GM23338 (cell line): ENCODE data around the gene DGKH. TPM values are rescaled to one million over a fixed set of nuclear protein-coding genes. Genes with fewer than 3 reads are reported as not detected.
"Not testable (repeated sequence)": the region's sequence is repeated elsewhere in the genome, so short reads cannot be mapped to it uniquely, and the experiment has no call there.

Experiments
- ATAC-seq: fragments of 200-7000 bp; cut with Tn5 transposase; 3 replicates; pipeline ENCODE4 v1.9.1; 2020
- DNase-seq: peaks from one replicate; pipeline ENCODE4 v3.0.0-alpha.2; 2015; ENCODE audit warnings: low spot score
- H2AFZ ChIP-seq: fragments of 200-600 bp; sonication (generic); 2 replicates; pipeline ENCODE4 v1.8.0; 2016; ENCODE audit warnings: antibody characterized with exemption, mild to moderate bottlenecking, moderate library complexity
- H3F3A ChIP-seq: fragments of 200-600 bp; sonication (generic); replicated peaks from 2 replicates; pipeline ENCODE4 v1.8.0; 2017; ENCODE audit warnings: antibody characterized with exemption, mixed run types, low read depth
- H3K27ac ChIP-seq: fragments of 200-600 bp; sonication (generic); 2 replicates; pipeline ENCODE4 v1.6.1; 2016; ENCODE audit warnings: low read depth
- H3K27me3 ChIP-seq: fragments of 200-600 bp; sonication (generic); 2 replicates; pipeline ENCODE4 v1.8.0; 2016; ENCODE audit warnings: mild to moderate bottlenecking, mixed run types, moderate library complexity; ENCODE audit not compliant: insufficient read depth
- H3K36me3 ChIP-seq: fragments of 200-600 bp; sonication (generic); 2 replicates; pipeline ENCODE4 v1.8.0; 2016; ENCODE audit warnings: mild to moderate bottlenecking; ENCODE audit not compliant: insufficient read depth
- H3K4me1 ChIP-seq: fragments of 200-600 bp; sonication (generic); 2 replicates; pipeline ENCODE4 v1.8.0; 2016; ENCODE audit warnings: mild to moderate bottlenecking, moderate library complexity; ENCODE audit not compliant: insufficient read depth
- H3K4me2 ChIP-seq: fragments of 200-600 bp; sonication (generic); 2 replicates; pipeline ENCODE4 v1.7.1; 2017; ENCODE audit warnings: mixed run types
- H3K4me3 ChIP-seq: fragments of 200-600 bp; sonication (generic); 2 replicates; pipeline ENCODE4 v1.6.1; 2016; ENCODE audit warnings: mixed run types
- H3K79me2 ChIP-seq: fragments of 200-600 bp; sonication (generic); replicated peaks from 2 replicates; pipeline ENCODE4 v1.8.0; 2017; ENCODE audit warnings: mild to moderate bottlenecking; ENCODE audit not compliant: insufficient read depth
- H3K9me2 ChIP-seq: fragments of 200-600 bp; sonication (generic); 2 replicates; pipeline ENCODE4 v1.8.0; 2017; ENCODE audit not compliant: insufficient read depth
- H4K20me1 ChIP-seq: fragments of 200-600 bp; sonication (generic); replicated peaks from 2 replicates; pipeline ENCODE4 v1.8.0; 2017; ENCODE audit warnings: mild to moderate bottlenecking; ENCODE audit not compliant: insufficient read depth
- H3K27ac Mint-ChIP-seq: 2 replicates; pipeline ENCODE4 v1.8.0; 2020; ENCODE audit warnings: inconsistent platforms, mild to moderate bottlenecking, moderate library complexity, mixed read lengths
- H3K27me3 Mint-ChIP-seq: 3 replicates; pipeline ENCODE4 v1.8.0; 2022; ENCODE audit warnings: low read depth, mild to moderate bottlenecking, moderate library complexity, mixed read lengths, inconsistent platforms; ENCODE audit not compliant: insufficient read depth, poor library complexity
- H3K36me3 Mint-ChIP-seq: 3 replicates; pipeline ENCODE4 v1.8.0; 2021; ENCODE audit warnings: low read depth, mild to moderate bottlenecking, inconsistent platforms, moderate library complexity, mixed read lengths
- H3K4me1 Mint-ChIP-seq: 3 replicates; pipeline ENCODE4 v1.8.0; 2020; ENCODE audit warnings: mild to moderate bottlenecking, inconsistent platforms, mixed read lengths
- H3K4me3 Mint-ChIP-seq: 3 replicates; pipeline ENCODE4 v1.8.0; 2021; ENCODE audit warnings: moderate library complexity, mild to moderate bottlenecking, inconsistent platforms, mixed read lengths
- H3K9me3 Mint-ChIP-seq: 3 replicates; pipeline ENCODE4 v1.8.0; 2020; ENCODE audit warnings: moderate library complexity, mild to moderate bottlenecking, inconsistent platforms, mixed read lengths
- CREB1 ChIP-seq: fragments of 250-450 bp; sonication (Bioruptor Pico); IDR thresholded peaks from 2 replicates; pipeline ENCODE4 v1.5.0; 2020; ENCODE audit warnings: low read depth, mild to moderate bottlenecking, moderate library complexity
- JUNB ChIP-seq: IDR thresholded peaks from one replicate; pipeline ENCODE4 v1.6.1; 2016; ENCODE audit warnings: antibody characterized with exemption; ENCODE audit not compliant: unreplicated experiment
- NANOG ChIP-seq: IDR thresholded peaks from 2 replicates; pipeline ENCODE4 v1.6.1; 2016; ENCODE audit warnings: antibody characterized with exemption, borderline replicate concordance
- REST ChIP-seq: IDR thresholded peaks from one replicate; pipeline ENCODE4 v1.6.1; 2018; ENCODE audit warnings: antibody characterized with exemption; ENCODE audit not compliant: unreplicated experiment
- polyA plus RNA-seq: library from polyadenylated mRNA; unstranded; fragments of >200 nt; fragmentation: Nextera tagmentation; extraction: Ambion mirVana; gene quantifications from 2 replicates; pipeline ENCODE4 v1.2.1, GENCODE V29; 2016
- total RNA-seq: library from RNA; depleted of rRNA; stranded (reverse); fragments of >200 nt; shearing (Covaris generic); gene quantifications from 2 replicates; pipeline ENCODE4 v1.2.3, GENCODE V29; 2014
- TF ChIP-seq, protein P1 (sequence below): IDR thresholded peaks from 2 replicates; pipeline ENCODE4 v1.6.1; 2016; ENCODE audit warnings: antibody characterized with exemption
- TF ChIP-seq, protein P2 (sequence below): fragments of 250-450 bp; sonication (Bioruptor Pico); IDR thresholded peaks from 2 replicates; pipeline ENCODE4 v1.5.0; 2020; ENCODE audit warnings: mild to moderate bottlenecking, moderate library complexity

The DGKH gene
- total and polyA plus RNA-seq, 2 experiments from 2014 or later = 2.1 to 7.5 TPM

DNA sequence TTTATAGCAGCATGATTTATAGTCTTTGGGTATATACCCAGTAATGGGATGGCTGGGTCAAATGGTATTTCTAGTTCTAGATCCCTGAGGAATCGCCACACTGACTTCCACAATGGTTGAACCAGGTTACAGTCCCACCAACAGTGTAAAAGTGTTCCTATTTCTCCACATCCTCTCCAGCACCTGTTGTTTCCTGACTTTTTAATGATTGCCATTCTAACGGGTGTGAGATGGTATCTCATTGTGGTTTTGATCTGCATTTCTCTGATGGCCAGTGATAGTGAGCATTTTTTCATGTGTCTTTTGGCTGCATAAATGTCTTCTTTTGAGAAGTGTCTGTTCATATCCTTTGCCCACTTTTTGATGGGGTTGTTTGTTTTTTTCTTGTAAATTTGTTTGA lies 114.9 kb downstream of the DGKH start:
- H3K36me3 ChIP-seq = not testable (repeated sequence)
- peaks cover 27% of the 10 kb centered on the region for H3K36me3 Mint-ChIP-seq

DNA sequence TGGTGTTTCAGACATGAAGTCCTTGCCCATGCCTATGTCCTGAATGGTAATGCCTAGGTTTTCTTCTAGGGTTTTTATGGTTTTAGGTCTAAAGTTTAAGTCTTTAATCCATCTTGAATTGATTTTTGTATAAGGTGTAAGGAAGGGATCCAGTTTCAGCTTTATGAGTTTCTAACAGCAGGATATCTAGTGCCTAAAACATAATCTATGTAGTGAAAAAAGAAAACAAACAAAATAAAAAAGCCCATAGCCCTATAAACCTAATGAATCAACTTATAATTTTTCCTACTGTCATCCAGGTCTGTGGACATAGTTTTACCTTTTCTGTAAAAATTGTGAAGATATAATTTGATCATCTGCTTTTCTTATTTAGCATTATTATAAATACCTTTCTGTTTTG lies 115.5 kb downstream of the DGKH start:
- H3K79me2 ChIP-seq, H3K4me3 Mint-ChIP-seq, H3K27ac Mint-ChIP-seq, ATAC-seq, H2AFZ ChIP-seq, H3K4me2 ChIP-seq, H3F3A ChIP-seq, H3K27me3 ChIP-seq, H4K20me1 ChIP-seq, H3K9me3 Mint-ChIP-seq, H3K27me3 Mint-ChIP-seq, H3K4me3 ChIP-seq, DNase-seq, H3K27ac ChIP-seq, H3K9me2 ChIP-seq, H3K36me3 ChIP-seq: not testable (repeated sequence)
- Mint-ChIP-seq H3K4me1 (peaks cover 17% of the 10 kb centered on the region), H3K36me3 (peaks cover 33% of the 10 kb centered on the region)
- peaks cover 22% of the 10 kb centered on the region for H3K4me1 ChIP-seq

More for the DNA sequence above, 114.9 kb downstream of the DGKH start:
- not testable (repeated sequence) for H3K9me3 Mint-ChIP-seq, H3K27ac Mint-ChIP-seq, H4K20me1 ChIP-seq, H3K4me2 ChIP-seq, H3K27me3 Mint-ChIP-seq, DNase-seq, H3K4me3 Mint-ChIP-seq, H3F3A ChIP-seq, H3K4me3 ChIP-seq, H3K27me3 ChIP-seq, H3K79me2 ChIP-seq, H2AFZ ChIP-seq, H3K27ac ChIP-seq, H3K9me2 ChIP-seq, ATAC-seq
- peaks cover 13% of the 10 kb centered on the region for H3K4me1 Mint-ChIP-seq
- peaks cover 16% of the 10 kb centered on the region for H3K4me1 ChIP-seq

DNA sequence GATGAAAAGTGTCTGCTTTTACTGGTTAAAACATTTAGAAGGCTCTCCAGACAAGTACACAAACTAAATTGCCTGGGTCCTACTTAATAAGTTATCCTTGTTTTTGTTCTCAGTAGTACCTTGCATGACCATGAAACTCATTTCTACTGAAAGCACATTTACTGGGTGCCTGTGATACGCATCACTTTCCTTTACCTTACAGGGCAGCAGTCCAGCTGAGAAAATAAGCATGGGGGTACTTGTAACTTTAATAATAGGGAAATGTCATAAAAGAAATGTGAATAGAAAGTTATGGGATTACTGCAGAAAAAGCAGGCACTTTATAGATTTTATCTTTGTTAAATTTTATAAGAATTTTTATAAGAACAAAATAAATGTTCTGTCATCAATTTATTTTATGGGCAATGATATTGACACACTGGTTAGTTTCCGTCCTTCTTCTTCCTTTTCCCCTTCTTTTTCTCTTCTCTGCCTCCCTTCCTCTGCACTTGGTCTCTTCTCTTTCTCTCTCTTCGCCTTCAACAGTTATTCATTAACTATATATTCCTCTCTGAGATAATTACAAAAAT lies 116.2 kb downstream of the DGKH start:
- Histone ChIP-seq H3K4me2 (no peak overlapping the region), H3K79me2 (no peaks in the 10 kb centered on the region), H3K4me1 (peaks cover 29% of the 10 kb centered on the region), H3K4me3 (no peak overlapping the region), H2AFZ (no peak overlapping the region), H3K36me3 (no peaks in the 10 kb centered on the region), H3K27me3 (no peaks in the 10 kb centered on the region), H3K9me2 (no peaks in the 10 kb centered on the region; the same call in 1 of the 2 replicates), H3K27ac (no peak overlapping the region), H4K20me1 (no peaks in the 10 kb centered on the region), H3F3A (no peaks in the 10 kb centered on the region)
- no peak for DNase-seq
- Mint-ChIP-seq H3K36me3 (peaks cover 38% of the 10 kb centered on the region), H3K27ac (no peak overlapping the region), H3K27me3 (peaks cover 2% of the 10 kb centered on the region), H3K4me1 (peaks cover 25% of the 10 kb centered on the region), H3K4me3 (no peak overlapping the region), H3K9me3 (no peaks in the 10 kb centered on the region; the same call in 2 of the 3 replicates)
- ATAC-seq = no peak
- no peak for TF ChIP-seq REST
- no peak for TF ChIP-seq JUNB
- no peak for TF ChIP-seq NANOG
- TF ChIP-seq CREB1 (CRISPR knock-in tag) = no peak
- TF ChIP-seq, protein P1, sequence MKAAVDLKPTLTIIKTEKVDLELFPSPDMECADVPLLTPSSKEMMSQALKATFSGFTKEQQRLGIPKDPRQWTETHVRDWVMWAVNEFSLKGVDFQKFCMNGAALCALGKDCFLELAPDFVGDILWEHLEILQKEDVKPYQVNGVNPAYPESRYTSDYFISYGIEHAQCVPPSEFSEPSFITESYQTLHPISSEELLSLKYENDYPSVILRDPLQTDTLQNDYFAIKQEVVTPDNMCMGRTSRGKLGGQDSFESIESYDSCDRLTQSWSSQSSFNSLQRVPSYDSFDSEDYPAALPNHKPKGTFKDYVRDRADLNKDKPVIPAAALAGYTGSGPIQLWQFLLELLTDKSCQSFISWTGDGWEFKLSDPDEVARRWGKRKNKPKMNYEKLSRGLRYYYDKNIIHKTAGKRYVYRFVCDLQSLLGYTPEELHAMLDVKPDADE = no peak
- TF ChIP-seq, protein P2, sequence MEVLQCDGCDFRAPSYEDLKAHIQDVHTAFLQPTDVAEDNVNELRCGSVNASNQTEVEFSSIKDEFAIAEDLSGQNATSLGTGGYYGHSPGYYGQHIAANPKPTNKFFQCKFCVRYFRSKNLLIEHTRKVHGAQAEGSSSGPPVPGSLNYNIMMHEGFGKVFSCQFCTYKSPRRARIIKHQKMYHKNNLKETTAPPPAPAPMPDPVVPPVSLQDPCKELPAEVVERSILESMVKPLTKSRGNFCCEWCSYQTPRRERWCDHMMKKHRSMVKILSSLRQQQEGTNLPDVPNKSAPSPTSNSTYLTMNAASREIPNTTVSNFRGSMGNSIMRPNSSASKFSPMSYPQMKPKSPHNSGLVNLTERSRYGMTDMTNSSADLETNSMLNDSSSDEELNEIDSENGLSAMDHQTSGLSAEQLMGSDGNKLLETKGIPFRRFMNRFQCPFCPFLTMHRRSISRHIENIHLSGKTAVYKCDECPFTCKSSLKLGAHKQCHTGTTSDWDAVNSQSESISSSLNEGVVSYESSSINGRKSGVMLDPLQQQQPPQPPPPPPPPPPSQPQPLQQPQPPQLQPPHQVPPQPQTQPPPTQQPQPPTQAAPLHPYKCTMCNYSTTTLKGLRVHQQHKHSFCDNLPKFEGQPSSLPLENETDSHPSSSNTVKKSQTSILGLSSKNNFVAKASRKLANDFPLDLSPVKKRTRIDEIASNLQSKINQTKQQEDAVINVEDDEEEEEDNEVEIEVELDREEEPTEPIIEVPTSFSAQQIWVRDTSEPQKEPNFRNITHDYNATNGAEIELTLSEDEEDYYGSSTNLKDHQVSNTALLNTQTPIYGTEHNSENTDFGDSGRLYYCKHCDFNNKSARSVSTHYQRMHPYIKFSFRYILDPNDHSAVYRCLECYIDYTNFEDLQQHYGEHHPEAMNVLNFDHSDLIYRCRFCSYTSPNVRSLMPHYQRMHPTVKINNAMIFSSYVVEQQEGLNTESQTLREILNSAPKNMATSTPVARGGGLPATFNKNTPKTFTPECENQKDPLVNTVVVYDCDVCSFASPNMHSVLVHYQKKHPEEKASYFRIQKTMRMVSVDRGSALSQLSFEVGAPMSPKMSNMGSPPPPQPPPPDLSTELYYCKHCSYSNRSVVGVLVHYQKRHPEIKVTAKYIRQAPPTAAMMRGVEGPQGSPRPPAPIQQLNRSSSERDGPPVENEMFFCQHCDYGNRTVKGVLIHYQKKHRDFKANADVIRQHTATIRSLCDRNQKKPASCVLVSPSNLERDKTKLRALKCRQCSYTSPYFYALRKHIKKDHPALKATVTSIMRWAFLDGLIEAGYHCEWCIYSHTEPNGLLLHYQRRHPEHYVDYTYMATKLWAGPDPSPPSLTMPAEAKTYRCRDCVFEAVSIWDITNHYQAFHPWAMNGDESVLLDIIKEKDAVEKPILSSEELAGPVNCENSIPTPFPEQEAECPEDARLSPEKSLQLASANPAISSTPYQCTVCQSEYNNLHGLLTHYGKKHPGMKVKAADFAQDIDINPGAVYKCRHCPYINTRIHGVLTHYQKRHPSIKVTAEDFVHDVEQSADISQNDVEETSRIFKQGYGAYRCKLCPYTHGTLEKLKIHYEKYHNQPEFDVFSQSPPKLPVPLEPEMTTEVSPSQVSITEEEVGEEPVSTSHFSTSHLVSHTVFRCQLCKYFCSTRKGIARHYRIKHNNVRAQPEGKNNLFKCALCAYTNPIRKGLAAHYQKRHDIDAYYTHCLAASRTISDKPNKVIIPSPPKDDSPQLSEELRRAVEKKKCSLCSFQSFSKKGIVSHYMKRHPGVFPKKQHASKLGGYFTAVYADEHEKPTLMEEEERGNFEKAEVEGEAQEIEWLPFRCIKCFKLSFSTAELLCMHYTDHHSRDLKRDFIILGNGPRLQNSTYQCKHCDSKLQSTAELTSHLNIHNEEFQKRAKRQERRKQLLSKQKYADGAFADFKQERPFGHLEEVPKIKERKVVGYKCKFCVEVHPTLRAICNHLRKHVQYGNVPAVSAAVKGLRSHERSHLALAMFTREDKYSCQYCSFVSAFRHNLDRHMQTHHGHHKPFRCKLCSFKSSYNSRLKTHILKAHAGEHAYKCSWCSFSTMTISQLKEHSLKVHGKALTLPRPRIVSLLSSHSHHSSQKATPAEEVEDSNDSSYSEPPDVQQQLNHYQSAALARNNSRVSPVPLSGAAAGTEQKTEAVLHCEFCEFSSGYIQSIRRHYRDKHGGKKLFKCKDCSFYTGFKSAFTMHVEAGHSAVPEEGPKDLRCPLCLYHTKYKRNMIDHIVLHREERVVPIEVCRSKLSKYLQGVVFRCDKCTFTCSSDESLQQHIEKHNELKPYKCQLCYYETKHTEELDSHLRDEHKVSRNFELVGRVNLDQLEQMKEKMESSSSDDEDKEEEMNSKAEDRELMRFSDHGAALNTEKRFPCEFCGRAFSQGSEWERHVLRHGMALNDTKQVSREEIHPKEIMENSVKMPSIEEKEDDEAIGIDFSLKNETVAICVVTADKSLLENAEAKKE (CRISPR knock-in tag) = no peak
